ENCODE results near the gene PRDM5. TPM values are rescaled to one million over a fixed set of nuclear protein-coding genes. Genes with fewer than 3 reads are reported as not detected.

Gene PRDM5
- total and polyA plus RNA-seq, 10 of the 15 experiments (the other 5 are each of a cell fraction or from before 2014, with no cell fraction given), result 0.07 TPM; not detected in 9

DNA sequence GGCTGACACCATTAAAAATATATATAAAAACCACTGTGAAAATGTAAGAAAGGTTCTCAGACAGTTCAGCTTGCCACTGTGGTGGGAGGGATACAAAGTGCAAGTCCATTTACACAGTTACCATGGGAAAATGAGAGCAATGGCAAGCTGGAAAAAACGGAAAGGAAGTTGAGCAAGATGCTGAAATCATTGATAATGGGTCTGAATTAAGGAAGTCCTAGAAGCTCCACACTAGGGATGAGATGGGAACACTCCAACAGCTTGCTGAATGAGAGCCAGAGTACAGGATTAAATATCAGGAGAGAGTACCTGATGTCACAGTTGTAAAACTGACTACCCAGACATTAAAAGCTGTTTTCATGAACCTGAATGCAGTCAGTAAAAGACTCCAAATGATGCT, 218.6 kb downstream of the PRDM5 start:
- Histone ChIP-seq H2AFZ (ENCODE audit: control insufficient read depth, low read depth, low read length) (no peak overlapping the region), H3K27ac (ENCODE audit: control insufficient read depth, insufficient read depth) (no peak overlapping the region), H3K4me3 (no peak overlapping the region), H3K4me2 (ENCODE audit: control insufficient read depth, insufficient read depth) (no peak overlapping the region), H3K36me3 (ENCODE audit: control insufficient read depth in 2 of 2, insufficient read depth in 2 of 2, low read length in 1 of 2) (no peaks in the 10 kb centered on the region), H3K27me3 (replicated peaks in 1 of 2; ENCODE audit: control insufficient read depth in 2 of 2, insufficient read depth in 2 of 2, low read length in 1 of 2) (no peaks in the 10 kb centered on the region), H4K20me1 (ENCODE audit: control insufficient read depth, insufficient read depth) (no peaks in the 10 kb centered on the region), H3K9ac (ENCODE audit: control insufficient read depth, insufficient read depth, low read length) (no peak overlapping the region), H3K79me2 (ENCODE audit: control insufficient read depth, insufficient read depth, low read length) (no peaks in the 10 kb centered on the region), H3K9me3 (replicated peaks; ENCODE audit: control insufficient read depth, insufficient read depth, low read length) (no peaks in the 10 kb centered on the region), H3K4me1 (ENCODE audit: control insufficient read depth, insufficient read depth, low read length) (no peaks in the 10 kb centered on the region)
- no TSS peak for BruUV-seq (replicated peaks)
- CTCF ChIA-PET, result no interaction called here
- POLR2A ChIA-PET, result no interaction called here
- SMC1A ChIA-PET (ENCODE audit: uncharacterized antibody, unreplicated experiment), result no interaction called here
- 0% methylated on average over 1 of the region's 1 CpG for WGBS (ENCODE audit: insufficient coverage, insufficient replicate concordance, low lambda C conversion rate, missing lambda C conversion rate)
- in situ Hi-C loops (cut with MboI) (no loop called here), intact Hi-C loops (cut with micrococcal nuclease; ENCODE audit: unreplicated experiment) (no loop called here)
- DNase-seq (ENCODE audit: low read depth, low spot score) (no peak), FAIRE-seq (no peak), ATAC-seq (no peak)
- TF ChIP-seq CREM (IDR thresholded peaks at IDR 0.05; ENCODE audit: low read depth), result no peak
- TF ChIP-seq EGR1 (IDR thresholded peaks at IDR 0.05; ENCODE audit: borderline replicate concordance in 1 of 2, low read depth in 2 of 2, low read length in 2 of 2), result no peak
- TF ChIP-seq NFXL1 (IDR thresholded peaks at IDR 0.05; ENCODE audit: borderline replicate concordance), result no peak
- no peak for TF ChIP-seq TCF3 (IDR thresholded peaks at IDR 0.05; ENCODE audit: borderline replicate concordance, insufficient read depth, low read depth, low read length)
- TF ChIP-seq SMAD5 (IDR thresholded peaks at IDR 0.05; ENCODE audit: low read depth), result no peak
- TF ChIP-seq, protein P1, sequence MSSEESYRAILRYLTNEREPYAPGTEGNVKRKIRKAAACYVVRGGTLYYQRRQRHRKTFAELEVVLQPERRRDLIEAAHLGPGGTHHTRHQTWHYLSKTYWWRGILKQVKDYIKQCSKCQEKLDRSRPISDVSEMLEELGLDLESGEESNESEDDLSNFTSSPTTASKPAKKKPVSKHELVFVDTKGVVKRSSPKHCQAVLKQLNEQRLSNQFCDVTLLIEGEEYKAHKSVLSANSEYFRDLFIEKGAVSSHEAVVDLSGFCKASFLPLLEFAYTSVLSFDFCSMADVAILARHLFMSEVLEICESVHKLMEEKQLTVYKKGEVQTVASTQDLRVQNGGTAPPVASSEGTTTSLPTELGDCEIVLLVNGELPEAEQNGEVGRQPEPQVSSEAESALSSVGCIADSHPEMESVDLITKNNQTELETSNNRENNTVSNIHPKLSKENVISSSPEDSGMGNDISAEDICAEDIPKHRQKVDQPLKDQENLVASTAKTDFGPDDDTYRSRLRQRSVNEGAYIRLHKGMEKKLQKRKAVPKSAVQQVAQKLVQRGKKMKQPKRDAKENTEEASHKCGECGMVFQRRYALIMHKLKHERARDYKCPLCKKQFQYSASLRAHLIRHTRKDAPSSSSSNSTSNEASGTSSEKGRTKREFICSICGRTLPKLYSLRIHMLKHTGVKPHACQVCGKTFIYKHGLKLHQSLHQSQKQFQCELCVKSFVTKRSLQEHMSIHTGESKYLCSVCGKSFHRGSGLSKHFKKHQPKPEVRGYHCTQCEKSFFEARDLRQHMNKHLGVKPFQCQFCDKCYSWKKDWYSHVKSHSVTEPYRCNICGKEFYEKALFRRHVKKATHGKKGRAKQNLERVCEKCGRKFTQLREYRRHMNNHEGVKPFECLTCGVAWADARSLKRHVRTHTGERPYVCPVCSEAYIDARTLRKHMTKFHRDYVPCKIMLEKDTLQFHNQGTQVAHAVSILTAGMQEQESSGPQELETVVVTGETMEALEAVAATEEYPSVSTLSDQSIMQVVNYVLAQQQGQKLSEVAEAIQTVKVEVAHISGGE (CRISPR knock-in tag; IDR thresholded peaks at IDR 0.05), result no peak
- TF ChIP-seq, protein P2, sequence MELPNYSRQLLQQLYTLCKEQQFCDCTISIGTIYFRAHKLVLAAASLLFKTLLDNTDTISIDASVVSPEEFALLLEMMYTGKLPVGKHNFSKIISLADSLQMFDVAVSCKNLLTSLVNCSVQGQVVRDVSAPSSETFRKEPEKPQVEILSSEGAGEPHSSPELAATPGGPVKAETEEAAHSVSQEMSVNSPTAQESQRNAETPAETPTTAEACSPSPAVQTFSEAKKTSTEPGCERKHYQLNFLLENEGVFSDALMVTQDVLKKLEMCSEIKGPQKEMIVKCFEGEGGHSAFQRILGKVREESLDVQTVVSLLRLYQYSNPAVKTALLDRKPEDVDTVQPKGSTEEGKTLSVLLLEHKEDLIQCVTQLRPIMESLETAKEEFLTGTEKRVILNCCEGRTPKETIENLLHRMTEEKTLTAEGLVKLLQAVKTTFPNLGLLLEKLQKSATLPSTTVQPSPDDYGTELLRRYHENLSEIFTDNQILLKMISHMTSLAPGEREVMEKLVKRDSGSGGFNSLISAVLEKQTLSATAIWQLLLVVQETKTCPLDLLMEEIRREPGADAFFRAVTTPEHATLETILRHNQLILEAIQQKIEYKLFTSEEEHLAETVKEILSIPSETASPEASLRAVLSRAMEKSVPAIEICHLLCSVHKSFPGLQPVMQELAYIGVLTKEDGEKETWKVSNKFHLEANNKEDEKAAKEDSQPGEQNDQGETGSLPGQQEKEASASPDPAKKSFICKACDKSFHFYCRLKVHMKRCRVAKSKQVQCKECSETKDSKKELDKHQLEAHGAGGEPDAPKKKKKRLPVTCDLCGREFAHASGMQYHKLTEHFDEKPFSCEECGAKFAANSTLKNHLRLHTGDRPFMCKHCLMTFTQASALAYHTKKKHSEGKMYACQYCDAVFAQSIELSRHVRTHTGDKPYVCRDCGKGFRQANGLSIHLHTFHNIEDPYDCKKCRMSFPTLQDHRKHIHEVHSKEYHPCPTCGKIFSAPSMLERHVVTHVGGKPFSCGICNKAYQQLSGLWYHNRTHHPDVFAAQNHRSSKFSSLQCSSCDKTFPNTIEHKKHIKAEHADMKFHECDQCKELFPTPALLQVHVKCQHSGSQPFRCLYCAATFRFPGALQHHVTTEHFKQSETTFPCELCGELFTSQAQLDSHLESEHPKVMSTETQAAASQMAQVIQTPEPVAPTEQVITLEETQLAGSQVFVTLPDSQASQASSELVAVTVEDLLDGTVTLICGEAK (IDR thresholded peaks at IDR 0.05; ENCODE audit: borderline replicate concordance), result no peak
- TF ChIP-seq HDAC6 (IDR thresholded peaks at IDR 0.05; ENCODE audit: unreplicated experiment), result no peak
- TF ChIP-seq FOXK2 (IDR thresholded peaks at IDR 0.05), result no peak
- no peak for TF ChIP-seq GABPA (IDR thresholded peaks at IDR 0.05; ENCODE audit: low read depth)
- no peak for TF ChIP-seq KLF5 (IDR thresholded peaks at IDR 0.05; ENCODE audit: partially characterized antibody)
- no peak for TF ChIP-seq RAD51 (IDR thresholded peaks at IDR 0.05)
- TF ChIP-seq, protein P3, sequence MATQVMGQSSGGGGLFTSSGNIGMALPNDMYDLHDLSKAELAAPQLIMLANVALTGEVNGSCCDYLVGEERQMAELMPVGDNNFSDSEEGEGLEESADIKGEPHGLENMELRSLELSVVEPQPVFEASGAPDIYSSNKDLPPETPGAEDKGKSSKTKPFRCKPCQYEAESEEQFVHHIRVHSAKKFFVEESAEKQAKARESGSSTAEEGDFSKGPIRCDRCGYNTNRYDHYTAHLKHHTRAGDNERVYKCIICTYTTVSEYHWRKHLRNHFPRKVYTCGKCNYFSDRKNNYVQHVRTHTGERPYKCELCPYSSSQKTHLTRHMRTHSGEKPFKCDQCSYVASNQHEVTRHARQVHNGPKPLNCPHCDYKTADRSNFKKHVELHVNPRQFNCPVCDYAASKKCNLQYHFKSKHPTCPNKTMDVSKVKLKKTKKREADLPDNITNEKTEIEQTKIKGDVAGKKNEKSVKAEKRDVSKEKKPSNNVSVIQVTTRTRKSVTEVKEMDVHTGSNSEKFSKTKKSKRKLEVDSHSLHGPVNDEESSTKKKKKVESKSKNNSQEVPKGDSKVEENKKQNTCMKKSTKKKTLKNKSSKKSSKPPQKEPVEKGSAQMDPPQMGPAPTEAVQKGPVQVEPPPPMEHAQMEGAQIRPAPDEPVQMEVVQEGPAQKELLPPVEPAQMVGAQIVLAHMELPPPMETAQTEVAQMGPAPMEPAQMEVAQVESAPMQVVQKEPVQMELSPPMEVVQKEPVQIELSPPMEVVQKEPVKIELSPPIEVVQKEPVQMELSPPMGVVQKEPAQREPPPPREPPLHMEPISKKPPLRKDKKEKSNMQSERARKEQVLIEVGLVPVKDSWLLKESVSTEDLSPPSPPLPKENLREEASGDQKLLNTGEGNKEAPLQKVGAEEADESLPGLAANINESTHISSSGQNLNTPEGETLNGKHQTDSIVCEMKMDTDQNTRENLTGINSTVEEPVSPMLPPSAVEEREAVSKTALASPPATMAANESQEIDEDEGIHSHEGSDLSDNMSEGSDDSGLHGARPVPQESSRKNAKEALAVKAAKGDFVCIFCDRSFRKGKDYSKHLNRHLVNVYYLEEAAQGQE (IDR thresholded peaks at IDR 0.05; ENCODE audit: low read depth, low read length), result no peak
- no peak for TF ChIP-seq IRF4 (IDR thresholded peaks at IDR 0.05; ENCODE audit: low read depth, low read length)
- no peak for TF ChIP-seq SIX5 (IDR thresholded peaks at IDR 0.05; ENCODE audit: low read depth, low read length, severe bottlenecking)
- RAD21 ChIA-PET (ENCODE audit: unreplicated experiment), result no interaction called here
